IPS-NIHi11 (cell line): ENCODE measurements around the gene THBS4.

Experiments used
- DNase-seq: peaks from one replicate; pipeline ENCODE4 v3.0.0; 2012; ENCODE audit warnings: mixed read lengths, low spot score

THBS4 gene

DNA sequence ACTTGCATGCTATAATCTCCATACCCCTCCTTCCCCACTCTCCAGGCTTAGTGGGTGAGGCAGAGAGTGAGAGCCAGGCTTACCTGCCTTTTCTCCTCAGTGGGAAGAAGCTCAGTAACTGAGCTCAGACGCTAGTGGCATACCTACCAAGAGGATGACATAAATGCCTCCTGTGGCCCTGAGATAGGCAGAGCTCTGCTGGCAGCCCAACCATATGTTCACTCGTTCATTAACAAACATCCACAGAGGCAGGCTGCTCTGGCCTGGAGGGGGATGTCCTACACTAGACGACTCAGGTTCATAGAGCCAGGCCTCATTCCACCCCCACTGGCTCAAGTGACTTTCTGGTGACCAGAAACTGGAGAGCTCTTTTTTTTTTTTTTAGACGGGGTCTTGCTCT, 81.3 kb downstream of the THBS4 start:
- no peak for DNase-seq

GRCh38 chr5:80117446-80117845, 82.3 kb downstream of the THBS4 start:
- no peak for DNase-seq

DNA sequence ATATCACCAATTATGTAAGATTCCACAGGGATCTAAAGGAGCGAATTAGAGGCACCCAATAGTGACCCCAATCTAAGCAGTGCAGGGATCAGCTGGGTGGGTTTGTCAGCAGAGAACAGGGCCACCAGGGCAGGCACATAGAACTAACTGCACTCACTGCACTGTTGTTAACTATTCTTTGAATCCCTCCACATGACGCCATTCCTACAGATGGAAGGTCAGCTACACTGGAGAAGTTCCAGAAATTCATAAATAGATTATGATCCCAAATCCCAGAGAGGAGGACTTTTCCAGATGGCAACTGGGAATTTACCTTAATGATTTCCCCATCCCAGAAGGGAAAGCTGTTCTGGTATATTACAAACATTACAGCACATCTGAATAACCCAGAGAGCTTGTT, 84.2 kb downstream of the THBS4 start:
- DNase-seq = no peak

- no peak for DNase-seq
These were observed 87.4 kb downstream of the THBS4 start for GRCh38 chr5:80122579-80122978.

DNA sequence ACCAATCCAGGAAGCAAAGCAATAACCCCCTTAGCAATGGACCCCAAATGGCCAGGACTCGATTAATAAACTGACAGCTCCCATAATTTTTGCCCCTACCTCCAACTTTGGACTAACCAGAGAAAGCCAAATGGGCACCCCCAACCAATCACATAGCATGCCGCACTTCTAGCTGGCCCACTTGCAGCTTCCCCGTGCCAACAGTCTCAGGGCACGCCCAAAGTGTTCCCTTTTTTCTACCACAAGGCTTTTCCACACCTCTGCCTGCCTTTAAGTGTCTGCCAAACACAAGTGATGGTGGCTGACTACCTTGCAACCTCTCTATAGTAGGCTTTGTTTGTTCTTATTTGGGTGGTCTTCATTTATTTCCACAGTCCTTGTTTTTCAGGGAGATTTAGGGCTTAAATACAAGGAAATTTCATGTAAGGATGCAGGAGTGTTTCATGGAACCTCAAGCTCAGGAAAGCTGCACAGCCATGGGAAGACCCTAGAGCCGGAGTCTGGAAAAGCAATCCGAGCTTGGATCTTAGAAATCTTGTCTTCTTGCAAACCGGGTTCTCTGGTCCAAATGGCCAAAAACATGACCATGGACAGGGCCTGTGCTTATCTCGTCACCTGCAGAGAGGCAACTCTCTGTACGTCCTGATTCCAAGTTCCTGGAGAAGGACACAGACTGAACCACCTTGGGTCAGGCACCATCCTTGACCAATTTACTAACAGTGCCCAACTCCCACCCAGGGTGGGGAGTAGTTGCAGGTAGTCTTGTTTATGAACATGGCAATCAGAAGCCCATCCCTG, 89.2 kb downstream of the THBS4 start:
- DNase-seq = no peak

DNA sequence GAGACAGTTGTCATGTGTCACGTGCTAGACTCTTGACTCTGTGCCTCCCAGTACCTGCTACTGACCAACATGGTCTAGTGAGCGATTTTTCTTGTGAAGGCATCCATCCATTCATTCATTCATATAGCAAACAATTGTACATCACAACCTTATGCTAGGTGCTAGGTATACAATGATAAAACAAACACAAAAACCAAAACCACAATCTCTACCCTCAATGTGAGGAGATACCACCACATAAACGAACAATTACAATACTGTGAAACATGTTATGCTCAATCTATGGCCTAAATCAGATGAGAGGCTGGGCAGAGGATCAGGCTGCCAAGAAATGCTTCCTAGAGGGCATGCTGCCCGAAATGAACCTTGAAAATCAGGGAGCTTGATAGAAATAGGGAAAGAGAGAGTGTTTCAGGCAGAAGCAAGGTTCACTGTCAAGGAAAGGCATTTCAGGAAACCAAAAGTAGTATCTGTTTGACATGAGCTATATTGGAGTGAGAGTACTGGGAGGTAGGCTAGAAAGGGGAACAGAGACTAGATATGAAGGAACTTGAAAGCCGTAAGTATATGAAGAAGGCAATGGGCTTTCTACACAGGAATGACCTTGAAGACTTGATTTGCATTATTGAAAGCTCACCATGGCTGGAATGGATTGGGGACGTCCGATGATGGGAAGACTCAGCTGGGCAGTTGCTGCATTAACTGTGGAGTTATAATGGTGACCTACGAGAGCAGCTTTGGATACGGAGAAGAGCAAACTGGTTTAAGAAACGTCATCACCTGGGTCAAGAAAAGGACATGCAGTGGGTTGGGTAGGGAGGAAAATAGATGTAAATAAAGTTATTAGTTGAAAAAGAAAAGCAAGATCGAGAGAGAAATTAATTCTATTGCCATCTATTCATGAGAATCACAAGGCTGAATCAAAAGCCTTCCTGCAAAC, 90.1 kb downstream of the THBS4 start:
- DNase-seq = no peak

- DNase-seq = no peak
These were observed 90.9 kb downstream of the THBS4 start for GRCh38 chr5:80125962-80126480.

DNA sequence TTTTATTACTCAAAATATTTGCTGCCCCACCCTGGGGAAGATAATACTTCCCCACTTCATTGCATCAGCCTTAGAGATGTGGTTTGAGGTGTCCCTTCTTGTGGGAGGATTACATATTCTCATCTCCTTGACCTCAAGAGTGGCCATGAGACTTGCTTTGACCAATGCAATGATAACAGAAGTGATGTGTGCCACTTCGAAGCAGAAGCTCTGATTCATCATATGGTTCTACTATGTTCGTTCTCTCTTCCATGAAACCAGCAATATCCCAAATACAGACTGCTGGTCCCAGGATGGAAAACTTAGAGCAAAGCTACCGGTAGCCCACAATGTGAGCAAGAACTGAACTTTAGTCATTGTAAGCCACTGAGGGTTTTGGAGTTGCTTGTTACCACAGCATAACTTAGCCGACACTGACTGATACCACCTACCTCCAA, 92.0 kb downstream of the THBS4 start:
- no peak for DNase-seq

- peak; percentile 31 for DNase-seq
These were observed 93.0 kb downstream of the THBS4 start for GRCh38 chr5:80128141-80128540.

- no peak for DNase-seq
These were observed 94.0 kb downstream of the THBS4 start for GRCh38 chr5:80129146-80129545.
